ENCODE data around the gene WNT7B. TPM values are rescaled to one million over a fixed set of nuclear protein-coding genes. Genes with fewer than 3 reads are reported as not detected.

The WNT7B gene
- total RNA-seq, 2 experiments from 2014 or later = not detected

DNA sequence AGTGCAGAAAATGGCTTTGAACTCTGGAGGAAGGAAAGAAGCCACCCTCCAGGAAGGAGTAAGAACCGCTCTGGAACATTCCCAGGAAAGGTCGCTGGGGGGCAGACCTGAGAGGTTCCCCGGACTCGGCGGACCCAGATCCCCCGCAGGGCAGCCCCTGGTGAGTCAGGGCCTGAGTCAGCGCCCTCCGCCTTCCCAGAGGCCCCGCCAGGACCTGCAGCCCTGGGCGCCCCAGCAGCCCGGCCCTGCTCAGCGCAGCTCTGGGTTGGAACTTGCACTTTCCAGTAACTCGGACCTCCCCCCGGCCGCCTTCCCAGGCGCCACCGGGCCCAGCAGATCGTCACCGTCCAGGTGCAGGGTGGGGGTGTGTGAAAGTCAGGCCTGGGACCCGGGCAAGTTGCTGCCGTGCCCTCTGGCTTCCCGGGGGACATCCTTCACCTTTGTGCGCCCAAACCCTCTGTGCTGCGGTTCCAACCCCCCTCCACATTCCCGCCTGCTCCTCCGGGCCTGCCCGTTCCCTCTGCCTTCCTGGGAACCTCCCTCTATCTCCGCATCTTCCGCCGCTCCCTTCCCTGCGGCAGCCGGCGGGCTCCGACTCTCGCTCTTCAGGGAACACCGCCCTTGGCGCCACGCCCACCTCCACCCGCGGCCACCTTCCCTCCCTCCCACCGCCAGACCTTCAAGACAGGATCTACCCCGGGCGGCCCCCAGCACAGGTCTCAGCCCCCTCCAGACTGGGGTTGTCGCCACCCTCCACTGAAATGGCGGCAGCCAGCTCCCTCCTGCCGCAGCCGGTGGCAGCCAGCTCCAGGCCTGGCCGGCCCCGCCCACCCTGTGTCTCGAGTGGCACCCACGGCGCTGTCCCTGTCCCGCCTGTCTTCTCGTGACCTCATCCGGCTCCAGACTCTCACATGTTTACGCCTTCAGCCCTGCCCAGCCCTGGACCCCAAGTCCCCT is 36.8 kb upstream of the WNT7B start:
- DNase-seq = peak; percentile 96
- H3K27ac Mint-ChIP-seq = peak overlapping the region; percentile 81
- POLR2A ChIA-PET = interaction anchor here (0.9 to 1.7 kb wide), 4 partner anchors 22 to 59 kb away, joined by 3 to 9 read pairs (median 6); no protein-coding TSS in a partner anchor
- H3K4me3 Mint-ChIP-seq = peak overlapping the region; percentile 85
- intact Hi-C loops (cut with micrococcal nuclease) = loop anchor here (1.0 to 5.0 kb wide), 4 partner anchors 23 to 299 kb away; no protein-coding TSS in a partner anchor
- peaks cover 8% of the 10 kb centered on the region for H3K4me1 Mint-ChIP-seq (ENCODE audit: low read depth)
- no peaks in the 10 kb centered on the region for H3K27me3 Mint-ChIP-seq
- CTCF ChIA-PET = interaction anchor here (0.7 to 4.9 kb wide), 23 partner anchors 8 to 298 kb away, joined by 3 to 46 read pairs (median 4); partner anchors contain the start of gene CDPF1
- no peaks in the 10 kb centered on the region for H3K36me3 Mint-ChIP-seq
- H3K9me3 Mint-ChIP-seq = peaks cover 12% of the 10 kb centered on the region

DNA sequence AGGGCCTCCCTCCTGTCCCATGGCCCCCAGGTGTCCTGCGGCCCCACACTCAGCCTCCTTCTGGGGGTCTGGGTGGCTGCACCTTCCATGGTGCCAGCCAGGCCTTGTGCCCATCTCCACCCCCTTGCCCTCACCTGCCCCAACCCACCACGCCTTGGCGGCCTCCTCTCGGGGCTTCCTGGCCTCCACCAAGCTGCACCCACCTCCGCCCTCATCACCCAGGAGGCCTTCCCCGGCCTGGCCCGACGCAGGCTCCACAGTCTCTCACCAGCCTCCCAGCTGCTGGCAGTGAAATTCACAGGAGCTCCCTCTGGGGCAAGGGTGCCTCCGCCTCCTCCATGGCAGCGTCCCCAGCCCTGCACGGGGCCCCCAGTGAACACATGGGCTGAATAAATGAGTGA is 35.9 kb upstream of the WNT7B start:
- POLR2A ChIA-PET = interaction anchor here (0.9 to 1.7 kb wide), 4 partner anchors 23 to 60 kb away, joined by 3 to 9 read pairs (median 6); no protein-coding TSS in a partner anchor
- peak overlapping the region; percentile 85 for H3K4me3 Mint-ChIP-seq
- intact Hi-C loops (cut with micrococcal nuclease) = loop anchor here (1.0 to 5.0 kb wide), 3 partner anchors 23 to 299 kb away; no protein-coding TSS in a partner anchor
- H3K9me3 Mint-ChIP-seq = peaks cover 12% of the 10 kb centered on the region
- peaks cover 8% of the 10 kb centered on the region for H3K4me1 Mint-ChIP-seq (ENCODE audit: low read depth)
- CTCF ChIA-PET = interaction anchor here (0.7 to 4.9 kb wide), 21 partner anchors 10 to 299 kb away, joined by 3 to 46 read pairs (median 4); partner anchors contain the start of gene CDPF1
- no peaks in the 10 kb centered on the region for H3K36me3 Mint-ChIP-seq
- DNase-seq = no peak
- no peak overlapping the region for H3K27ac Mint-ChIP-seq
- H3K27me3 Mint-ChIP-seq = no peaks in the 10 kb centered on the region

DNA sequence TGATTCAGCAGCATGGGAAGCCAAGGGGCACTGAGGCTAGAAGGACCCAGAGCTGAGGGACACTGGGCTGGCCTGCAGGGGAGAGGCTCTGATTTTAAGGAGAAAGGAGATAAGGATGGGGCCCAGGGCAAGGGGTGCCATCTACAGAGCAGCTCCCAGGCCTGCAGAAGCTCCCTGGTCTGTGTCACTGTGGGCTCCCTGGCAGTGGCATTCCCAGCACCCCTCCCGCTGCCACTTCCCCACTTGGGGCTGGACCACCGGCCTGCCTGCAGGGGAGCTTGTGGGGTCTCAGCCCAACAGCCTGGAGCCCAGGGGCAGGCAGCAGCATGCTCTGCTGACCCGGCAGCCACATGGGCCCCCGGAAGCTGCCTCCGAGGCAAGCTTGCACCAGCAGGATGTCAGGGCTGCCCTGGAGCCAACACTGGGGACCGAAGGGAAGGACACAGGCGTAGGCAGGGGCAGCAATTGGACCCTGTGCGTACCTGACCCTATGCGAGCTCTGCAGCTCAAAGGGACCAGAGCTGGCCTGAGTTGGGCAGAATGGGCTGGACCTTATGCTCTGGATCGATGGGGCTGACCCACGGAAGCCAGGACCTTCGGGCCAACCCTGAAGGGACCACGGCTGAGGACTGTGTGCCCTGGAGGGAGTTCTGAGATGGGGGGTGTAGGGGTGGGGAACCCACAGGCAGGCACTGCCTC is 35.4 kb upstream of the WNT7B start:
- H3K36me3 Mint-ChIP-seq = no peaks in the 10 kb centered on the region
- DNase-seq = no peak
- no peaks in the 10 kb centered on the region for H3K27me3 Mint-ChIP-seq
- no peak overlapping the region for H3K4me3 Mint-ChIP-seq
- H3K9me3 Mint-ChIP-seq = peaks cover 12% of the 10 kb centered on the region
- CTCF ChIA-PET = interaction anchor here (0.9 to 4.9 kb wide), 13 partner anchors 12 to 110 kb away, joined by 3 to 46 read pairs (median 8); no protein-coding TSS in a partner anchor
- peaks cover 8% of the 10 kb centered on the region for H3K4me1 Mint-ChIP-seq (ENCODE audit: low read depth)
- POLR2A ChIA-PET = no interaction called here
- no peak overlapping the region for H3K27ac Mint-ChIP-seq
- intact Hi-C loops (cut with micrococcal nuclease) = loop anchor here (5.0 kb wide), 1 partner anchor 300 kb away; no protein-coding TSS in a partner anchor

DNA sequence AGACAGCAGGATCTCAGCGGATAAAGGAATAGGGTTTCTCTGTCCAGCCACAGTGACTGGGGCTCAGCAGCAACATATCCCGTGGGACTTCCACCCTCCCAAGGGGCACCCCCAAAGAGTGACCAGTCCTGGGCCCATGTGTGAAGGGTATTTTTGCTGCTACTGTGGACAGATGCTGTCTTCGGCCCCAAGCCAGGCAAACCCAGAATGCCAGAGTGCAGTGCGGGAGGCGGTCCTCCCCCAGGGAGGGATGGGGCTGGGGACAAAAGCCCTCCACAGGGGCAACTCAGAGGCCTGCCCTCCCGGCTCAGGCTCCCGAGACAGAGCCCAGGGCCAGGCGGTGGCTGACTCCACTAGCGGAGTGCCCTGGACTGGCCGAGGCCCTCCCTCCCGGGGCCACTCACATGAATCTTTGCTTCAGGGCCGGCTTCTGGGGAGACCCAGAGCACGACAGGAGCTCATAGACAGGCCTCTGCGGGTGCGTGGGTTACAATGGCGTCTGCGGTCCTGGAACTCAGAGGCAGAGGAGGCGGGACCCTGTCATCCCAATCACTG is 34.7 kb upstream of the WNT7B start:
- peaks cover 8% of the 10 kb centered on the region for H3K4me1 Mint-ChIP-seq (ENCODE audit: low read depth)
- no peak for DNase-seq
- intact Hi-C loops (cut with micrococcal nuclease) = loop anchor here (5.0 kb wide), 1 partner anchor 301 kb away; no protein-coding TSS in a partner anchor
- peaks cover 12% of the 10 kb centered on the region for H3K9me3 Mint-ChIP-seq
- no peak overlapping the region for H3K4me3 Mint-ChIP-seq
- H3K36me3 Mint-ChIP-seq = no peaks in the 10 kb centered on the region
- POLR2A ChIA-PET = no interaction called here
- CTCF ChIA-PET = interaction anchor here (2.4 to 4.9 kb wide), 7 partner anchors 11 to 110 kb away, joined by 8 to 46 read pairs (median 22); no protein-coding TSS in a partner anchor
- no peak overlapping the region for H3K27ac Mint-ChIP-seq
- H3K27me3 Mint-ChIP-seq = no peaks in the 10 kb centered on the region

DNA sequence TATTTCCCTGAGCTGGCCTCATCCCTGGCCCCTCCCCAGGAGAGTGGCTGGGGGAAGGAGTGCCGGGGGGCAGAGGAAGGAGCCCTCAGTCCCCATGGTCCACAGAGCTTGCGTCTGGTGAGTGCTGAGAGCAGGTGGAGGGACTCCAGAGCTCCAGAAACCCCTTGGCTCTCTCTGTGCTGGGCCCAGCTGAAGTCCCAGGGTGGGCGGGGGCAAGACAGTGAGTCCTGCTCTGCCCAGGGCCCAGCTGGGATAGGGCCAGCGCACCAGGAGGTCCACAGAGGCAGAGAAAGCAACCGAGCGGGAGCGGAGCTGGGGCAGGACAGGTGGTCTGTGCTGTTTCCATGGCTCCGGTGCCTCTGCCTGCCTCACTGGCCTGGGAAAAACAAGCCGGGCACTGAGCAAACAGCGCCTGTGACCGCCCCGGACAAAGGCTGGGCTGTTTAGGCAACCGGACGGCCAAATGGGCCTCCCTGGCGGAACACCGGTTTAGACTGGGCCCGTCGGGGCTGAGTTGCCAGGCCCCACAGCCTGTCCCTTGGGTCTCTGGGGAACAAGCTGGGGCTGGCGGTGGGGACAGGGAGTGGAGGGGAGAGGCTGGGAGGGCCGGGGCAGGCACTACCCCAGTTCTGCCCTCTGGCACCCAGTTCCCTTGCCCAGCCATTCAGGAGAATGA is 34.1 kb upstream of the WNT7B start:
- ChIA-PET POLR2A (no interaction called here), CTCF (interaction anchor here (3.2 to 7.0 kb wide), 5 partner anchors 16 to 107 kb away, joined by 22 to 257 read pairs (median 36); no protein-coding TSS in a partner anchor)
- H3K4me1 Mint-ChIP-seq (ENCODE audit: low read depth) = peaks cover 11% of the 10 kb centered on the region
- no peak overlapping the region for H3K4me3 Mint-ChIP-seq
- intact Hi-C loops (cut with micrococcal nuclease) = loop anchor here (5.0 kb wide), 1 partner anchor 301 kb away; no protein-coding TSS in a partner anchor
- H3K27ac Mint-ChIP-seq = no peak overlapping the region
- peaks cover 12% of the 10 kb centered on the region for H3K9me3 Mint-ChIP-seq
- no peaks in the 10 kb centered on the region for H3K36me3 Mint-ChIP-seq
- DNase-seq = no peak
- H3K27me3 Mint-ChIP-seq = no peaks in the 10 kb centered on the region

DNA sequence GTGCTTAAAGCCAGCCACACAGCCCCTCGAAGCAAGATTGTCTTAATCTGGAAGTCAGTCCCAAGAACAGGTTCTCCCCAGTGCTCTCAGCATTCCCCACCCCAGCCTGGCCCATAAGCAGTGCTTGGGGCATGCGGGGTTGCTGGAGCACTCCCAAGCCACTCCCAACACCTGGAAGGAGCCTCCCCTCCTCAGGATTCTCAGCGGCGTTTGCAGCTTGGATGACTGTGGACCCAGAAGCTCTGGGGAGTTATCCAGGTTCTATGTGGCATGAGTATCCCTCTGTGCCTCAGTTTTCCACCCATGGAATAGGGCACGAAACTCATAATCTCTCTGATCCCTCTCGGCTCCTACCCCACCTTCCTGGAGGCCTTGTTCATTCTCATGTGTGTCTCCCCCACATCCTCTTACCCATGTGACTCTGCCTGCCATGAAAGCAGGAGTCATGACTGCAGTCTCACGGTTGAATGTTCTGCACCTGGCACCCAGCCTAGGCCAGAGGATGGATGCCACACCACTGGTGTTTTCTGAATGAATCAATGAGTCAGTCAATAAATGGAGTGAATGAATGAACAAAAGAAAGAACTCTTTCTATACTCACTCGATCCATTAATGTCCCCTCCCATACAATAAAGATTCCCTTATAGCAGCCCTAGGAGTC is 33.4 kb upstream of the WNT7B start:
- Mint-ChIP-seq H3K27me3 (no peaks in the 10 kb centered on the region), H3K4me3 (no peak overlapping the region), H3K9me3 (peaks cover 12% of the 10 kb centered on the region), H3K36me3 (no peaks in the 10 kb centered on the region), H3K4me1 (ENCODE audit: low read depth) (peaks cover 14% of the 10 kb centered on the region), H3K27ac (no peak overlapping the region)
- no peak for DNase-seq
- intact Hi-C loops (cut with micrococcal nuclease) = loop anchor here (5.0 kb wide), 1 partner anchor 302 kb away; no protein-coding TSS in a partner anchor
- CTCF ChIA-PET = interaction anchor here (7.0 kb wide), 1 partner anchor 108 kb away, joined by 257 read pairs; no protein-coding TSS in a partner anchor
- POLR2A ChIA-PET = no interaction called here

DNA sequence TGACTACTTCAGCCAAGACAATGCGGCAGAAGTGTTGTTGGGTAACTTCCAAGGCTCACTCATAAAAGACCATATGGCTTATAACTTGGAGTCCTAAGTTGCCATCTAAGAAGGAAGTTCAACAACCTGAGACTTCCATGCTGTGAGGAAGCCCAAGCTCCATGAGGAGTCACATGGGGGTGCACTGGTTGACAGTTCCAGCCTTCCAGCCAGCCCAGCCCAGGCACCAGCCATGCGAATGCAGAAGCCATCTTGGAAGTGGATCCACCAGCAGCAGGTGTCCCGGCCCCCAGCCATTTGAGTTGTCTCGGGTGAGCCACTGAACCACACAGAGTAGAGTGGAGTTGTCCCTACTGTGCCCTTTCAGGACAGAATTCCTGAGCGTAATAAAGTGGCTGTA is 32.8 kb upstream of the WNT7B start:
- H3K4me3 Mint-ChIP-seq = no peak overlapping the region
- no peaks in the 10 kb centered on the region for H3K27me3 Mint-ChIP-seq
- no peaks in the 10 kb centered on the region for H3K36me3 Mint-ChIP-seq
- H3K27ac Mint-ChIP-seq = no peak overlapping the region
- H3K4me1 Mint-ChIP-seq (ENCODE audit: low read depth) = peaks cover 14% of the 10 kb centered on the region
- CTCF ChIA-PET = interaction anchor here (7.0 kb wide), 1 partner anchor 108 kb away, joined by 257 read pairs; no protein-coding TSS in a partner anchor
- intact Hi-C loops (cut with micrococcal nuclease) = loop anchor here (5.0 kb wide), 1 partner anchor 303 kb away; no protein-coding TSS in a partner anchor
- DNase-seq = no peak
- POLR2A ChIA-PET = no interaction called here
- peaks cover 12% of the 10 kb centered on the region for H3K9me3 Mint-ChIP-seq

DNA sequence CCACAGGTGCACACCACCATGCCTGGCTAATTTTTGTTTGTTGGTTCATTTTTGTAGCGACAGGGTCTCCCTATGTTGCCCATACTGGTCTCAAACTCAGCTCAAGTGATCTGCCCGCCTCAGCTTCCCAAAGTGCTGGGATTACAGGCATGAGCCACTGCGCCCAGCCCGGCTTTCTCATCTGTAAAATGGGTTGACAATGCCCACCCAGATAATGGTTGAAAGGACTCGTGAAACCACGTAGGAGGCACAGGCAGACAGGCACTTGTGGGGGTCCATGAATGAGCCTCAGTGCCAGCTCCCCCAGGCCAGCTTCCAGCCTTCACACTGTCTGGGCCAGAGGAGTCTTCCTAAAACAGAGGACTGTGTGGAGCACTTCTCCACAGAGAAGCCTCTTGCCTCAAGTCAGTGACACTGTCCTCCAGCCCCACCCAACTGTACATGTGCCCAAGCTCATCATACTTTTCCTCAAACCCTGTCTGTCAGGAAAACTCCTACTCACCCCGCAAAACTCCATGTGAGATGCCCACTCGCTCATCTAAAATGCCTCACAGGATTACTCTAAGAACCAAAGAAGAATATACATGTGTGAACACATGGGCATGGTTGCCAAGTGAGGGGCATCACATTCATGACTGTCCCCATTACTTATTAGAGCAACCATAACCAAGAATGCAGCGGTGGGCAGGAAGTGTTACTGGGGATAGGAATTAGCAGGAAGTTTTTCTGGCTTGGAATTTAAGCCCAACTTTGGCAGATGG is 32.1 kb upstream of the WNT7B start:
- intact Hi-C loops (cut with micrococcal nuclease) = no loop called here
- Mint-ChIP-seq H3K27ac (no peak overlapping the region), H3K36me3 (no peaks in the 10 kb centered on the region), H3K27me3 (no peaks in the 10 kb centered on the region), H3K9me3 (peaks cover 12% of the 10 kb centered on the region), H3K4me1 (ENCODE audit: low read depth) (peaks cover 12% of the 10 kb centered on the region), H3K4me3 (no peak overlapping the region)
- DNase-seq = no peak
- POLR2A ChIA-PET = interaction anchor here (0.6 kb wide), 1 partner anchor 496 kb away, joined by 3 read pairs; no protein-coding TSS in a partner anchor
- CTCF ChIA-PET = interaction anchor here (4.6 to 7.0 kb wide), 2 partner anchors 26 to 109 kb away, joined by 76 to 257 read pairs; no protein-coding TSS in a partner anchor

DNA sequence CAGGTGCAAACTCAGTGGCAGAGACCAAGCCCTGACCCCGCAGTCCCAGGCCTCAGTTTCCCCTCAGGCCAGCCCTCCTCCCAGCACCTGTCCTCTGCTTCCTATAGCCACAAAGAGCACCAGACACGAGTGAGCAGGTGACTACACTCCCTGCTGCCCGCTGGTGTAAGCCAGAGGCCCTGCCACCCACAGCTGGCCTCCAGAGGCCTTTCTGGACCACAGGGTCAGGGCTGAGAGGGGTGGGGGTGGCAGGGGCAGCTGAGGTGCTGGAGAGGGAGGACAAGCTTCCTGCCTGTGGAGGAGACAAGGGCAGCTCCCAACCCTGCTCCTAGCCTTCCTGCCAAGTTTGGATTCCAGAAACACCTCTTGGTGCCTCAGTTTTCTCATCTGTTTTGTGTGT is 31.3 kb upstream of the WNT7B start:
- H3K27ac Mint-ChIP-seq = no peak overlapping the region
- ChIA-PET CTCF (interaction anchor here (0.5 to 7.0 kb wide), 4 partner anchors 12 to 110 kb away, joined by 4 to 257 read pairs (median 72); no protein-coding TSS in a partner anchor), POLR2A (interaction anchor here (0.6 kb wide), 1 partner anchor 496 kb away, joined by 3 read pairs; no protein-coding TSS in a partner anchor)
- no peak for DNase-seq
- no peaks in the 10 kb centered on the region for H3K27me3 Mint-ChIP-seq
- H3K4me1 Mint-ChIP-seq (ENCODE audit: low read depth) = peaks cover 10% of the 10 kb centered on the region
- intact Hi-C loops (cut with micrococcal nuclease) = no loop called here
- peaks cover 12% of the 10 kb centered on the region for H3K9me3 Mint-ChIP-seq
- no peaks in the 10 kb centered on the region for H3K36me3 Mint-ChIP-seq
- H3K4me3 Mint-ChIP-seq = no peak overlapping the region

DNA sequence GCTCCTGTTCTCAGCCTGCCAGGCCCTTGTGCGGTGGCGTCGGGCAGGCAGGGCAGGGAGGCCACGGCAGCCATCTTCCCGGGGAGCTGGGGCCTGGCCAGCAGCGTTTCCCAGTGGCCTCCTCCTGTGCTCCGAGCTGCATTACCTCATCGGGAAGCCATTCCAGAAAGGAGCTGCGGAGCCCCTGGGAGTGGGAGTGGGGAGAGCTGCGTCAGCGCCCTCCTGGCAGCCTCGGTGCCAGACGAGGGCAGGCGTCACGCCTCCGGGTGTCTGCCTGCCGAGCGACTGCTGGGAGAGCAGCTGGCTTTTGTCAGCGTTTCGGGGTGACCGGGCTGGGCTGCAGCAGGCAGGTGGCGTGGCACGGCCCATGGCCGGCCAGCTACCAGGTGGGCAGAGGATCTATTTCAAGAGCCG is 30.9 kb upstream of the WNT7B start:
- H3K4me1 Mint-ChIP-seq (ENCODE audit: low read depth) = peaks cover 6% of the 10 kb centered on the region
- H3K9me3 Mint-ChIP-seq = peaks cover 12% of the 10 kb centered on the region
- H3K4me3 Mint-ChIP-seq = no peak overlapping the region
- intact Hi-C loops (cut with micrococcal nuclease) = no loop called here
- ChIA-PET CTCF (interaction anchor here (0.5 to 7.0 kb wide), 5 partner anchors 12 to 110 kb away, joined by 4 to 257 read pairs (median 69); no protein-coding TSS in a partner anchor), POLR2A (no interaction called here)
- no peak overlapping the region for H3K27ac Mint-ChIP-seq
- no peak for DNase-seq
- H3K27me3 Mint-ChIP-seq = no peaks in the 10 kb centered on the region
- H3K36me3 Mint-ChIP-seq = no peaks in the 10 kb centered on the region
